ENCODE data around the gene ANKH.

Gene ANKH

GRCh38 chr5:14787801-14788579 lies 83.6 kb downstream of the ANKH start:
- DNase-seq: no peak

GRCh38 chr5:14783691-14784090 lies 87.9 kb downstream of the ANKH start:
- no peak for DNase-seq

- DNase-seq: no peak
Measured at GRCh38 chr5:14782591-14782990, 89.0 kb downstream of the ANKH start.

GRCh38 chr5:14781106-14781505 lies 90.5 kb downstream of the ANKH start:
- DNase-seq: no peak

- no peak for DNase-seq
Measured at GRCh38 chr5:14779975-14780374, 91.6 kb downstream of the ANKH start.

GRCh38 chr5:14778792-14779070 lies 92.8 kb downstream of the ANKH start:
- DNase-seq: no peak

- DNase-seq: no peak
Measured at GRCh38 chr5:14777932-14778791, 93.4 kb downstream of the ANKH start.

GRCh38 chr5:14777187-14777586 lies 94.4 kb downstream of the ANKH start:
- DNase-seq: no peak

- DNase-seq: no peak
Measured at GRCh38 chr5:14776602-14777001, 95.0 kb downstream of the ANKH start.

- no peak for DNase-seq
Measured at GRCh38 chr5:14775857-14776256, 95.7 kb downstream of the ANKH start.

GRCh38 chr5:14773588-14773987 lies 98.0 kb downstream of the ANKH start:
- DNase-seq: no peak

- no peak for DNase-seq
Measured at GRCh38 chr5:14771972-14772371, 99.6 kb downstream of the ANKH start.

GRCh38 chr5:14771189-14771588 lies 100.4 kb downstream of the ANKH start:
- DNase-seq: no peak

- DNase-seq: no peak
Measured at GRCh38 chr5:14768508-14769365, 102.8 kb downstream of the ANKH start.

GRCh38 chr5:14767735-14768507 lies 103.7 kb downstream of the ANKH start:
- no peak for DNase-seq

- DNase-seq: no peak
Measured at GRCh38 chr5:14767053-14767452, 104.5 kb downstream of the ANKH start.

GRCh38 chr5:14766584-14766983 lies 105.0 kb downstream of the ANKH start:
- no peak for DNase-seq

- DNase-seq: no peak
Measured at GRCh38 chr5:14765587-14765986, 106.0 kb downstream of the ANKH start.

GRCh38 chr5:14762549-14763216 lies 108.9 kb downstream of the ANKH start:
- no peak for DNase-seq

- DNase-seq: no peak
Measured at GRCh38 chr5:14760548-14761002, 111.0 kb downstream of the ANKH start.

GRCh38 chr5:14759744-14760547 lies 111.6 kb downstream of the ANKH start:
- no peak for DNase-seq
